ENCODE measurements around the gene BCR. TPM values are rescaled to one million over a fixed set of nuclear protein-coding genes. Genes with fewer than 3 reads are reported as not detected.

BCR gene
- polyA plus RNA-seq, 1 donor from 2014 or later: 57.5 TPM

DNA sequence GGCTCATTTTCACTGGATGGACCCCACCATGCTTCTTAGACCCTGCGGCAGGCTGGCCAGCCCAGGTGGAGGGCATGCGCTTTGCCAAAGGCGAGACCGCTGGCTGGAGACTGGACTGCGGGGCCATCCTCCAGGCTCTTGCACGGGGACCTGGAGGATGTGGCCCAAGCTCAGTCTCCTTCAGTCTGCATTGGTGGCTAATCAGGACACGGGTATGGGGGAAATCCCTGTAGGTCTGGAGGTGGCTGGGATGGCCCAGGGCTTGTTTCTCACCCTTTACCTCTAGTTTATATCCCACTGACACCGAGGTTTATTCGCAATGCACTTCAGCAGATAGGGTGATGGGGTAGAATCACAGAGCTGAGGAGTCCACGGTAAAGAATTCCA is 45.0 kb downstream of the BCR start:
- no peaks in the 10 kb centered on the region for H3K36me3 ChIP-seq (ENCODE audit: insufficient read depth, low read length)
- no peak for TF ChIP-seq RAD21 (conservative IDR thresholded peaks at IDR 0.05)
- TF ChIP-seq EZH2 (IDR thresholded peaks at IDR 0.05; ENCODE audit: borderline replicate concordance, insufficient read depth, low read length, poor library complexity, severe bottlenecking): no peak
- no peak for TF ChIP-seq TAF1 (IDR thresholded peaks at IDR 0.05; ENCODE audit: low read depth)
- TF ChIP-seq EP300 (conservative IDR thresholded peaks at IDR 0.05; ENCODE audit: poor library complexity, severe bottlenecking): no peak
- no peak for TF ChIP-seq POLR2AphosphoS5 (IDR thresholded peaks at IDR 0.05)
- TF ChIP-seq MXI1 (conservative IDR thresholded peaks at IDR 0.05; ENCODE audit: poor library complexity, severe bottlenecking): no peak
- TF ChIP-seq REST (IDR thresholded peaks at IDR 0.05; ENCODE audit: borderline replicate concordance): no peak
- no peak for TF ChIP-seq SMC3 (conservative IDR thresholded peaks at IDR 0.05; ENCODE audit: poor library complexity)
- no peak overlapping the region for H3K4me2 ChIP-seq (ENCODE audit: low read length)
- H3K9ac ChIP-seq (ENCODE audit: low read length): peak overlapping the region; percentile 26
- no peaks in the 10 kb centered on the region for H3K27me3 ChIP-seq (ENCODE audit: insufficient read depth, low read depth, low read length)
- no peak overlapping the region for H2AFZ ChIP-seq (ENCODE audit: low read depth, low read length)
- no peaks in the 10 kb centered on the region for H3K9me3 ChIP-seq (ENCODE audit: low read length)
- H3F3A ChIP-seq (ENCODE audit: insufficient read depth, low read length, poor library complexity, severe bottlenecking): no peaks in the 10 kb centered on the region
- H3K9me2 ChIP-seq (ENCODE audit: insufficient read depth, low read length): no peaks in the 10 kb centered on the region
- peak overlapping the region; percentile 30 for H3K4me3 ChIP-seq (ENCODE audit: low read length)
- peak overlapping the region; percentile 75 for H3K27ac ChIP-seq (ENCODE audit: low read length)
- no peaks in the 10 kb centered on the region for H4K20me1 ChIP-seq (ENCODE audit: insufficient read depth)
- H3K79me2 ChIP-seq (replicated peaks; ENCODE audit: insufficient read depth, low read length): peaks cover 73% of the 10 kb centered on the region

- Histone ChIP-seq H4K20me1 (ENCODE audit: insufficient read depth) (no peaks in the 10 kb centered on the region), H3K27me3 (ENCODE audit: insufficient read depth, low read depth, low read length) (no peaks in the 10 kb centered on the region), H3K9me2 (ENCODE audit: insufficient read depth, low read length) (no peaks in the 10 kb centered on the region), H3K36me3 (ENCODE audit: insufficient read depth, low read length) (no peaks in the 10 kb centered on the region), H2AFZ (ENCODE audit: low read depth, low read length) (no peak overlapping the region), H3K27ac (ENCODE audit: low read length) (peak overlapping the region; percentile 75), H3K9me3 (ENCODE audit: low read length) (no peaks in the 10 kb centered on the region), H3K9ac (ENCODE audit: low read length) (peak overlapping the region; percentile 26), H3F3A (ENCODE audit: insufficient read depth, low read length, poor library complexity, severe bottlenecking) (no peaks in the 10 kb centered on the region), H3K4me2 (ENCODE audit: low read length) (peak overlapping the region; percentile 51), H3K79me2 (replicated peaks; ENCODE audit: insufficient read depth, low read length) (peaks cover 73% of the 10 kb centered on the region), H3K4me3 (ENCODE audit: low read length) (peak overlapping the region; percentile 30)
- TF ChIP-seq MXI1 (conservative IDR thresholded peaks at IDR 0.05; ENCODE audit: poor library complexity, severe bottlenecking): peak; percentile 5
- TF ChIP-seq POLR2AphosphoS5 (IDR thresholded peaks at IDR 0.05): peak; percentile 83
- peak; percentile 68 for TF ChIP-seq EP300 (conservative IDR thresholded peaks at IDR 0.05; ENCODE audit: poor library complexity, severe bottlenecking)
- TF ChIP-seq RAD21 (conservative IDR thresholded peaks at IDR 0.05): no peak
These were observed 45.6 kb downstream of the BCR start for GRCh38 chr22:23225724-23226496.

DNA sequence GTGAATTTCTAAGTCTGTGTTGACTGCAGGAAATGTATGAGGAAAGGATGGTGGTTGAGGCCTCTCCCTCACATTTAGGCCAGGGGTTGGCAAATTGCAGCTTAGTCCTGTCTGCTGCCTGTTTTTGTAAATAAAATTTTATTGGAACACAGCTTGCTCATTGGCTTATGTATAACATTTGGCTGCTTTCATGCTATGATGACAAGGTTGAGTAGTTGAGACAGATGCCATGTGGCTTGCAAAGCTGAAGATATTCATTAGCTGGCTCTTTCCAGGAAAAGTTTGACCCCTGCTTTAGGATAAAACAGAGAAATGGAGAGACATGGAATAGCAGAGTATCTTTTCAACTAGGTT is 46.2 kb downstream of the BCR start:
- no peaks in the 10 kb centered on the region for H4K20me1 ChIP-seq (ENCODE audit: insufficient read depth)
- H3K4me3 ChIP-seq (ENCODE audit: low read length): peak overlapping the region; percentile 30
- peak overlapping the region; percentile 51 for H3K4me2 ChIP-seq (ENCODE audit: low read length)
- H3K27ac ChIP-seq (ENCODE audit: low read length): peak overlapping the region; percentile 75
- peaks cover 71% of the 10 kb centered on the region for H3K79me2 ChIP-seq (replicated peaks; ENCODE audit: insufficient read depth, low read length)
- H2AFZ ChIP-seq (ENCODE audit: low read depth, low read length): no peak overlapping the region
- H3K36me3 ChIP-seq (ENCODE audit: insufficient read depth, low read length): no peaks in the 10 kb centered on the region
- no peaks in the 10 kb centered on the region for H3K9me3 ChIP-seq (ENCODE audit: low read length)
- no peaks in the 10 kb centered on the region for H3K9me2 ChIP-seq (ENCODE audit: insufficient read depth, low read length)
- H3K27me3 ChIP-seq (ENCODE audit: insufficient read depth, low read depth, low read length): no peaks in the 10 kb centered on the region
- TF ChIP-seq SMC3 (conservative IDR thresholded peaks at IDR 0.05; ENCODE audit: poor library complexity) (no peak), MXI1 (conservative IDR thresholded peaks at IDR 0.05; ENCODE audit: poor library complexity, severe bottlenecking) (peak; percentile 5)
- H3F3A ChIP-seq (ENCODE audit: insufficient read depth, low read length, poor library complexity, severe bottlenecking): no peaks in the 10 kb centered on the region
- H3K9ac ChIP-seq (ENCODE audit: low read length): peak overlapping the region; percentile 16
